Mesothelial cell of epicardium (in vitro differentiated cells): ENCODE data around the gene DHRS4L2. TPM values are rescaled to one million over a fixed set of nuclear protein-coding genes. Genes with fewer than 3 reads are reported as not detected.
"Not testable (repeated sequence)": the region's sequence is repeated elsewhere in the genome, so short reads cannot be mapped to it uniquely, and the experiment has no call there.

Experiments used
- DNase-seq, 2 experiments: peaks; one replicate each; pipeline ENCODE4 v3.0.0; 2021; ENCODE audit warnings: low spot score in 2 of 2; ENCODE audit not compliant: unreplicated experiment in 2 of 2
- H3K27ac Mint-ChIP-seq: 2 replicates; pipeline ENCODE4 v1.8.0; 2021; ENCODE audit warnings: mixed read lengths
- H3K27me3 Mint-ChIP-seq: 2 replicates; pipeline ENCODE4 v1.8.0; 2021; ENCODE audit warnings: low read depth, mixed read lengths
- H3K36me3 Mint-ChIP-seq: 2 replicates; pipeline ENCODE4 v1.8.0; 2021; ENCODE audit warnings: mixed read lengths
- H3K4me1 Mint-ChIP-seq: 2 replicates; pipeline ENCODE4 v1.8.0; 2021; ENCODE audit warnings: mixed read lengths
- H3K4me3 Mint-ChIP-seq: 2 replicates; pipeline ENCODE4 v1.8.0; 2021; ENCODE audit warnings: mild to moderate bottlenecking, moderate library complexity, mixed read lengths
- H3K9me3 Mint-ChIP-seq: 2 replicates; pipeline ENCODE4 v1.8.0; 2021; ENCODE audit warnings: mixed read lengths
- total RNA-seq: library from RNA; stranded (reverse); gene quantifications from 3 replicates; pipeline ENCODE4 v1.2.1, GENCODE V29; 2021
- TF ChIP-seq, protein P1 (sequence below): fragments of 200-600 bp; sonication (generic); IDR thresholded peaks from one replicate; pipeline ENCODE4 v1.5.0; 2021; ENCODE audit warnings: antibody characterized with exemption; ENCODE audit not compliant: unreplicated experiment

DHRS4L2 gene
- 19.1 to 23.2 TPM (median 22.5 TPM) in 3 replicates for total RNA-seq

DNA sequence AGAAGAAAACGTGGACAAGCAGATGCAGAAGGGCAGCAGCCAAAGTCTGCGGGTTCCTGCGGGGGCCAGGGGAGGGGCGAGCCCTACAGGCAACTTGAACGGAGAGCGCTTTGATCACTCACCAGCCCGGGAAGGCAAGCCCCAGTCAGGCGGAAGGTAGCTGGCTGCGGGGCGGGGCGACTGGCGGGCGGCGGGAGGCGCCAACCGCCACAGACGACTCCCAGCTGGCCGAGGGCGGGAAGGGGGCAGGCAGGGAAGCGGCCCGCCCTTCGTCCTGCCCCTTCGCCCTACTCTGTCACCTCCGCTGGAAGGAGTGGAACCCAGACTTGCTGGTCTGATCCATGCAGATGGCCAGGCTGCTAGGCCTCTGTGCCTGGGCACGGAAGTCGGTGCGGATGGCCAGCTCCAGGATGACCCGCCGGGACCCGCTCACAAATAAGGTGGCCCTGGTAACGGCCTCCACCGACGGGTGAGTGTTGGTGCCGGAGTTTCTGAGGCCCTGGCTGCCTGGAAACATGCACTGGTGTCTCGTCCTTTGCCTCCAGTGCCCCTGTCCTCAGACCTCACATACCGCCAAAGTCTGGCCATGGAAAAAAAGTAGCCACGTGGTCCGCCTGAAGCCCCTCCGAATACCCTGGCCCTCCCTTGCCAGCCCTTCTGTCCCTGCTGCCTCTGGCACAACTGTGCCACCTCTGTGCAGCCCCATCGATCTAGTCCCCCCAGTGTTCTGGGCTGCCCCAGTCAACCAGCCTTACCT lies at the start of gene DHRS4L2:
DHRS4L2 (plus strand) TSS at position 323 of the 757 bp plus-strand sequence; CDS start at position 342, 19 bp downstream.
- DNase-seq, result peak; percentile 55 to 77
- not testable (repeated sequence) for H3K9me3 Mint-ChIP-seq, H3K27me3 Mint-ChIP-seq, H3K36me3 Mint-ChIP-seq
- H3K27ac Mint-ChIP-seq, result peak within 1 kb of the TSS; percentile 78
- peak within 1 kb of the TSS; percentile 66 for H3K4me3 Mint-ChIP-seq
- H3K4me1 Mint-ChIP-seq, result peaks cover 16% of the 10 kb centered on the region

DNA sequence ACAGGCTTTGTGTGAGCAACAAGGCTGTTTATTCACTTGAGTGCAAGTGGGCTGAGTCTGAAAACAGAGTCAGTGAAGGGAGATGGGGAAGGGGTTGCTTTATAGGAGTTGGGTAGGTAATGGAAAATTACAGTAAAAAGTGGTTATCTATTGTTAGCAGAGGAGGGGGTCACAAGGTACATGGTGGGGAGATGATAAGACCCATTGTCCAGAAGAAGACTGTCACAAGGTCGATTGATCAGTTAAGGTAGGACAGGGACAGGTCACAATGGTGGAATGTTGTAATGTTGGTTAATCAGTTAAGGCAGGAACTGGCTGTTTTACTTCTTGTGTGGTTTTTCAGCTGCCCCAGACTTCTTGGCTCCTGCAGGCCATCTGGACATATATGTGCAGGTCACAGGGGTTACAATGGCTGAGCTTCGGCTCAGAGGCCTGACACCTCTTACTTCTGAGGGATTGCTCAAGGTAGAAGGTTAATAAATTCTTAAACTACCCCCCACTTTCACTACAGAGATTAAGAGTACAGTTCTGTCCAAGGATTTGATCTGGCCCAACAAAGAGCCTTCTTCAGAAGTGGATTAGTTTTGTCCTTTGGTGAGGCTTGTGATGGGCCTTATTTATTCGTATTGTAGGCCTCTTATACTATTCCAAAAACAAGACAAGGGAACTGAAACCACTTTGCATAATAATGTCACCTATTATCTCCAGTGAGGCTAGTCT lies 49.0 kb upstream of the DHRS4L2 start:
- no peaks in the 10 kb centered on the region for H3K27me3 Mint-ChIP-seq

DNA sequence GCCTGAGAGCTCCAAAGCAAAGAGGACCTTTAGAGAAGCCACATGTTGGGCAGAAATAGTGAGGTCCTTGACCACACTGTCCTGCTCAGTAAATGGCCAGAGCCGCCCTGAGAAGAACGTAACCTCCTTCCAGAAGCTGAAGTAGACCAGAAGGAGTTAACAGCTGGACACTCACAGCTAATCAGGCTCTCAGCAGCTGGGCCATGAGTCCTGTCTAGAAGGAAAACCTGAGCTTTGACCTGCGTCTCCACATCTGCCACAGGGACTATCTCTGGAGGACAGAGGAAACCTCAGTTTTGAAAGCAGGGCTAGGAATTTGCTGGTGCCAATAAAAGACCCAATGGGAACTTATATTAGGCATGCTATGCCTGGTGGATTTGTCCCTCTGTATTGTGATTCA lies 47.5 kb upstream of the DHRS4L2 start:
- Mint-ChIP-seq H3K9me3 (peaks cover 25% of the 10 kb centered on the region), H3K36me3 (peaks cover 42% of the 10 kb centered on the region), H3K27me3 (no peaks in the 10 kb centered on the region), H3K4me3 (no peak overlapping the region), H3K4me1 (no peaks in the 10 kb centered on the region), H3K27ac (no peak overlapping the region)
- TF ChIP-seq, protein P1, sequence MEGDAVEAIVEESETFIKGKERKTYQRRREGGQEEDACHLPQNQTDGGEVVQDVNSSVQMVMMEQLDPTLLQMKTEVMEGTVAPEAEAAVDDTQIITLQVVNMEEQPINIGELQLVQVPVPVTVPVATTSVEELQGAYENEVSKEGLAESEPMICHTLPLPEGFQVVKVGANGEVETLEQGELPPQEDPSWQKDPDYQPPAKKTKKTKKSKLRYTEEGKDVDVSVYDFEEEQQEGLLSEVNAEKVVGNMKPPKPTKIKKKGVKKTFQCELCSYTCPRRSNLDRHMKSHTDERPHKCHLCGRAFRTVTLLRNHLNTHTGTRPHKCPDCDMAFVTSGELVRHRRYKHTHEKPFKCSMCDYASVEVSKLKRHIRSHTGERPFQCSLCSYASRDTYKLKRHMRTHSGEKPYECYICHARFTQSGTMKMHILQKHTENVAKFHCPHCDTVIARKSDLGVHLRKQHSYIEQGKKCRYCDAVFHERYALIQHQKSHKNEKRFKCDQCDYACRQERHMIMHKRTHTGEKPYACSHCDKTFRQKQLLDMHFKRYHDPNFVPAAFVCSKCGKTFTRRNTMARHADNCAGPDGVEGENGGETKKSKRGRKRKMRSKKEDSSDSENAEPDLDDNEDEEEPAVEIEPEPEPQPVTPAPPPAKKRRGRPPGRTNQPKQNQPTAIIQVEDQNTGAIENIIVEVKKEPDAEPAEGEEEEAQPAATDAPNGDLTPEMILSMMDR, result no peak
- no peak for DNase-seq

More for the DNA sequence above, 49.0 kb upstream of the DHRS4L2 start:
- H3K4me3 Mint-ChIP-seq, result no peak overlapping the region
- DNase-seq, result no peak
- H3K36me3 Mint-ChIP-seq, result peaks cover 39% of the 10 kb centered on the region
- no peaks in the 10 kb centered on the region for H3K4me1 Mint-ChIP-seq
- TF ChIP-seq, protein P1, result no peak
- peaks cover 17% of the 10 kb centered on the region for H3K9me3 Mint-ChIP-seq
- no peak overlapping the region for H3K27ac Mint-ChIP-seq

DNA sequence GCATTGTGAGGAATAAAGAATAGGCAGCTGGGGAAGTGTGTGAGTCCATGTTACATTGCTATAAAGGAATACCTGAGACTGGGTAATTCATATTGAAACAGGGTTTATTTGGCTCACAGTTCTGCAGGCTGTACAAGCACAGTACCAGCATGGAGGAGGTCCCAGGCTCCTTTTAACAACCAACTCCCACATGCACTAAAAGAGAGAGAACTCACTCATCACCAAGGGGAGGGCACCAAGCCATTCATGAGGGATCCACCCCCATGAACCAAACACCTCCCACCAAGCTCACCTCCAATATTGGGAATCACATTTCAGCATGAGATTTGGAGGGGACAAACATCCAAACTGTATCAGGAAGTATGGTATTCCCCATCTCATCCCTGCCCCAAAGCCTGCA lies 47.1 kb upstream of the DHRS4L2 start:
- no peak for DNase-seq
- Mint-ChIP-seq H3K9me3 (peaks cover 30% of the 10 kb centered on the region), H3K36me3 (peaks cover 46% of the 10 kb centered on the region), H3K27ac (no peak overlapping the region), H3K4me3 (no peak overlapping the region), H3K27me3 (no peaks in the 10 kb centered on the region), H3K4me1 (no peaks in the 10 kb centered on the region)
- TF ChIP-seq, protein P1, result no peak

DNA sequence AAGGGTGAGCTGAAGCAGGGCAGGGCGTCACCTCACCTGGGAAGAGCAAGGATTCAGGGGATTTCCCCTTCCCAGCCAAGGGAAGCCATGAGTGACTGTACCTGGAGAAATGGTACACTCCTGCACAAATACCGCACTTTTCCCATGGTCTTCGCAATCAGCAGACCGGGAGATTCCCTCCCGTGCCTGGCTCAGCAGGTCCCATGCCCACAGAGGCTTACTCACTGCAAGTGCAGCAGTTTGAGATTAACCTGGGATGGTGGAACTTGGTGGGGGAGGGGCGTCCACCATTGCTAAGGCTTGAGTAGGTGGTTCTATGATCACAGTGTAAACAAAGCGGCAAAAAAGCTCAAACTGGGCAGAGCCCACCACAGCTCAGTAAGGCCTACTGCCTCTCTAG lies 46.1 kb upstream of the DHRS4L2 start:
- Mint-ChIP-seq H3K36me3 (peaks cover 49% of the 10 kb centered on the region), H3K27me3 (no peaks in the 10 kb centered on the region), H3K4me3 (no peak overlapping the region), H3K27ac (no peak overlapping the region), H3K9me3 (peaks cover 39% of the 10 kb centered on the region), H3K4me1 (no peaks in the 10 kb centered on the region)
- no peak for DNase-seq
- TF ChIP-seq, protein P1, result no peak

DNA sequence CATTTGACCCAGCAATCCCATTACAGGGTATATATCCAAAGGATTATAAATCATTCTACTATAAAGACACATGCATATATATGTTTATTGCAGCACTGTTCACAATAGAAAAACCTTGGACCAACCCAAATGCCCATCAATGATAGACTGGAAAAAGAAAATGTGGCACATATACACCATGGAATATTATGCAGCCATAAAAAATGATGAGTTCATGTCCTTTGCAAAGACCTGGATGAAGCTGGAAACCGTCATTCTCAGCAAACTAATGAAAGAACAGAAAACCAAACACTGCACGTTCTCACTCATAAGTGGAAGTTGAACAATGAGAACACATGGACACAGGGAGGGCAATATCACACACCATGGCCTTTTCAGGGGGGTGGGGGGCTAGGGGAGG lies 39.7 kb upstream of the DHRS4L2 start:
- H3K27me3 Mint-ChIP-seq, H3K4me3 Mint-ChIP-seq, H3K27ac Mint-ChIP-seq, DNase-seq: not testable (repeated sequence)
- Mint-ChIP-seq H3K4me1 (peaks cover 17% of the 10 kb centered on the region), H3K36me3 (peaks cover 26% of the 10 kb centered on the region), H3K9me3 (peaks cover 46% of the 10 kb centered on the region)
